Activated CD4-positive, alpha-beta T cell treated with anti-CD3 and anti-CD28 coated beads, Interleukin-2, amount 10 ng/mL, durations not matched to agents 24 days and 14 days (primary cell): ENCODE data around the gene GEMIN5. TPM values are rescaled to one million over a fixed set of nuclear protein-coding genes. Genes with fewer than 3 reads are reported as not detected.
"Not testable (repeated sequence)": the region's sequence is repeated elsewhere in the genome, so short reads cannot be mapped to it uniquely, and the experiment has no call there.

Source experiments
- DNase-seq: peaks from one replicate; pipeline ENCODE4 v3.0.0; 2022
- H3K27ac Mint-ChIP-seq: one replicate; pipeline ENCODE4 v1.8.0; 2022; ENCODE audit warnings: mild to moderate bottlenecking, mixed read lengths
- H3K27me3 Mint-ChIP-seq: one replicate; pipeline ENCODE4 v1.8.0; 2022; ENCODE audit warnings: mixed read lengths
- H3K36me3 Mint-ChIP-seq: one replicate; pipeline ENCODE4 v1.8.0; 2022; ENCODE audit warnings: low read depth, mild to moderate bottlenecking, mixed read lengths
- H3K4me1 Mint-ChIP-seq: one replicate; pipeline ENCODE4 v1.8.0; 2021; ENCODE audit warnings: mixed read lengths
- H3K4me3 Mint-ChIP-seq: one replicate; pipeline ENCODE4 v1.8.0; 2022; ENCODE audit warnings: mild to moderate bottlenecking, moderate library complexity, mixed read lengths
- H3K9me3 Mint-ChIP-seq: one replicate; pipeline ENCODE4 v1.8.0; 2021; ENCODE audit warnings: mixed read lengths
- intact Hi-C: fragments of 100-400 bp; cut with micrococcal nuclease; formaldehyde crosslinking; loops from one replicate; pipeline ENCODE4 v1.15.1; 2023
- total RNA-seq: library from RNA; stranded (reverse); gene quantifications from 2 replicates; pipeline ENCODE4 v1.2.3, GENCODE V29; 2022

GEMIN5 gene
- 44.7 and 47.5 TPM in 2 replicates for total RNA-seq

GRCh38 chr5:154937718-154938466 is at the start of gene GEMIN5:
TSS of gene GEMIN5 (minus strand) at chr5:154938211. CDS start at chr5:154938133, 78 bp downstream.
- intact Hi-C loops: loop anchor here (1.0 kb wide), 2 partner anchors 80 to 183 kb away; partner anchors contain the start of genes CNOT8 and LARP1

GRCh38 chr5:154986151-154986550 is 48.1 kb upstream of the GEMIN5 start:
- Mint-ChIP-seq H3K4me1 (no peaks in the 10 kb centered on the region), H3K36me3 (no peaks in the 10 kb centered on the region), H3K4me3 (no peak overlapping the region), H3K27me3 (peaks cover 19% of the 10 kb centered on the region), H3K27ac (no peak overlapping the region), H3K9me3 (no peaks in the 10 kb centered on the region)
- DNase-seq: no peak
- intact Hi-C loops: no loop called here

More at GRCh38 chr5:154937718-154938466, at the start of gene GEMIN5:
- no peaks in the 10 kb centered on the region for H3K27me3 Mint-ChIP-seq
- H3K9me3 Mint-ChIP-seq: no peaks in the 10 kb centered on the region
- peak within 1 kb of the TSS; percentile 92 for H3K4me3 Mint-ChIP-seq
- peak within 1 kb of the TSS; percentile 88 for H3K27ac Mint-ChIP-seq
- H3K4me1 Mint-ChIP-seq: peaks cover 36% of the 10 kb centered on the region
- DNase-seq: peak; percentile 96
- peaks cover 20% of the 10 kb centered on the region for H3K36me3 Mint-ChIP-seq

GRCh38 chr5:154984946-154985516 is 47.0 kb upstream of the GEMIN5 start:
- Mint-ChIP-seq H3K36me3 (no peaks in the 10 kb centered on the region), H3K27ac (no peak overlapping the region), H3K9me3 (no peaks in the 10 kb centered on the region), H3K27me3 (peaks cover 19% of the 10 kb centered on the region), H3K4me1 (no peaks in the 10 kb centered on the region), H3K4me3 (no peak overlapping the region)
- intact Hi-C loops: no loop called here
- no peak for DNase-seq

- H3K27ac Mint-ChIP-seq, intact Hi-C loops, DNase-seq, H3K9me3 Mint-ChIP-seq, H3K4me3 Mint-ChIP-seq, H3K4me1 Mint-ChIP-seq, H3K36me3 Mint-ChIP-seq, H3K27me3 Mint-ChIP-seq: not testable (repeated sequence)
Measured at GRCh38 chr5:154978294-154978693, 40.3 kb upstream of the GEMIN5 start.

- intact Hi-C loops: no loop called here
- H3K4me1 Mint-ChIP-seq: peaks cover 2% of the 10 kb centered on the region
- H3K9me3 Mint-ChIP-seq: no peaks in the 10 kb centered on the region
- no peak overlapping the region for H3K4me3 Mint-ChIP-seq
- DNase-seq: no peak
- H3K27ac Mint-ChIP-seq: no peak overlapping the region
- no peaks in the 10 kb centered on the region for H3K36me3 Mint-ChIP-seq
- no peaks in the 10 kb centered on the region for H3K27me3 Mint-ChIP-seq
Measured at GRCh38 chr5:154977409-154977808, 39.4 kb upstream of the GEMIN5 start.

- DNase-seq, H3K27me3 Mint-ChIP-seq, H3K27ac Mint-ChIP-seq, intact Hi-C loops, H3K4me3 Mint-ChIP-seq, H3K4me1 Mint-ChIP-seq, H3K9me3 Mint-ChIP-seq, H3K36me3 Mint-ChIP-seq: not testable (repeated sequence)
Measured at GRCh38 chr5:154976082-154976481, 38.1 kb upstream of the GEMIN5 start.

- Mint-ChIP-seq H3K27me3 (no peaks in the 10 kb centered on the region), H3K4me1 (peaks cover 3% of the 10 kb centered on the region), H3K36me3 (peaks cover 7% of the 10 kb centered on the region), H3K4me3 (no peak overlapping the region), H3K27ac (no peak overlapping the region), H3K9me3 (no peaks in the 10 kb centered on the region)
- intact Hi-C loops: no loop called here
- DNase-seq: peak; percentile 59
Measured at GRCh38 chr5:154972476-154973080, 34.6 kb upstream of the GEMIN5 start.

- no peaks in the 10 kb centered on the region for H3K27me3 Mint-ChIP-seq
- H3K27ac Mint-ChIP-seq: no peak overlapping the region
- intact Hi-C loops: no loop called here
- H3K36me3 Mint-ChIP-seq: peaks cover 13% of the 10 kb centered on the region
- H3K4me3 Mint-ChIP-seq: no peak overlapping the region
- H3K4me1 Mint-ChIP-seq: peaks cover 3% of the 10 kb centered on the region
- no peak for DNase-seq
- H3K9me3 Mint-ChIP-seq: no peaks in the 10 kb centered on the region
Measured at GRCh38 chr5:154971501-154971900, 33.5 kb upstream of the GEMIN5 start.

- peaks cover 20% of the 10 kb centered on the region for H3K36me3 Mint-ChIP-seq
- intact Hi-C loops: no loop called here
Measured at GRCh38 chr5:154970759-154971158, 32.7 kb upstream of the GEMIN5 start.

GRCh38 chr5:154968953-154969352 is 30.9 kb upstream of the GEMIN5 start:
- no peak for DNase-seq
- H3K4me1 Mint-ChIP-seq: peaks cover 7% of the 10 kb centered on the region
- H3K4me3 Mint-ChIP-seq: no peak overlapping the region
- H3K27me3 Mint-ChIP-seq: no peaks in the 10 kb centered on the region
- H3K9me3 Mint-ChIP-seq: no peaks in the 10 kb centered on the region
- peaks cover 24% of the 10 kb centered on the region for H3K36me3 Mint-ChIP-seq
- no peak overlapping the region for H3K27ac Mint-ChIP-seq
- intact Hi-C loops: no loop called here

More at GRCh38 chr5:154970759-154971158, 32.7 kb upstream of the GEMIN5 start:
- Mint-ChIP-seq H3K27ac (no peak overlapping the region), H3K4me3 (no peak overlapping the region), H3K4me1 (peaks cover 7% of the 10 kb centered on the region), H3K27me3 (no peaks in the 10 kb centered on the region), H3K9me3 (no peaks in the 10 kb centered on the region)
- no peak for DNase-seq

- no peaks in the 10 kb centered on the region for H3K27me3 Mint-ChIP-seq
- H3K4me1 Mint-ChIP-seq: peaks cover 10% of the 10 kb centered on the region
- peaks cover 29% of the 10 kb centered on the region for H3K36me3 Mint-ChIP-seq
- no peaks in the 10 kb centered on the region for H3K9me3 Mint-ChIP-seq
- H3K27ac Mint-ChIP-seq: no peak overlapping the region
- no peak overlapping the region for H3K4me3 Mint-ChIP-seq
- DNase-seq: no peak
- intact Hi-C loops: no loop called here
Measured at GRCh38 chr5:154967421-154968024, 29.5 kb upstream of the GEMIN5 start.

GRCh38 chr5:154966874-154967273 is 28.9 kb upstream of the GEMIN5 start:
- H3K36me3 Mint-ChIP-seq: peaks cover 32% of the 10 kb centered on the region
- DNase-seq: no peak
- no peak overlapping the region for H3K4me3 Mint-ChIP-seq
- no peaks in the 10 kb centered on the region for H3K9me3 Mint-ChIP-seq
- H3K27me3 Mint-ChIP-seq: no peaks in the 10 kb centered on the region
- intact Hi-C loops: no loop called here
- H3K4me1 Mint-ChIP-seq: peaks cover 10% of the 10 kb centered on the region
- no peak overlapping the region for H3K27ac Mint-ChIP-seq

GRCh38 chr5:154966081-154966841 is 28.2 kb upstream of the GEMIN5 start:
- H3K36me3 Mint-ChIP-seq: peaks cover 32% of the 10 kb centered on the region
- H3K4me1 Mint-ChIP-seq: peaks cover 10% of the 10 kb centered on the region
- peak overlapping the region; percentile 4 for H3K27ac Mint-ChIP-seq
- no peaks in the 10 kb centered on the region for H3K27me3 Mint-ChIP-seq
- H3K9me3 Mint-ChIP-seq: no peaks in the 10 kb centered on the region
- no peak for DNase-seq
- intact Hi-C loops: no loop called here
- no peak overlapping the region for H3K4me3 Mint-ChIP-seq
